ENCODE results near the gene INPP4B.
"Not testable (repeated sequence)": the region's sequence is repeated elsewhere in the genome, so short reads cannot be mapped to it uniquely, and the experiment has no call there.

The INPP4B gene

GRCh38 chr4:142548491-142548890 lies 297.6 kb downstream of the INPP4B start:
- no peak for DNase-seq (ENCODE audit: low read depth in 2 of 2)

GRCh38 chr4:142547974-142548373 lies 298.1 kb downstream of the INPP4B start:
- DNase-seq (ENCODE audit: low read depth in 2 of 2): no peak

GRCh38 chr4:142544594-142544993 lies 301.5 kb downstream of the INPP4B start:
- DNase-seq (ENCODE audit: low read depth in 2 of 2): no peak

- no peak for DNase-seq (ENCODE audit: low read depth in 2 of 2)
Measured at GRCh38 chr4:142544039-142544438, 302.1 kb downstream of the INPP4B start.

- no peak for DNase-seq (ENCODE audit: low read depth in 2 of 2)
Measured at GRCh38 chr4:142540483-142540804, 305.7 kb downstream of the INPP4B start.

GRCh38 chr4:142539796-142540482 lies 306.2 kb downstream of the INPP4B start:
- DNase-seq (ENCODE audit: low read depth in 2 of 2): no peak

- DNase-seq (ENCODE audit: low read depth in 2 of 2): no peak
Measured at GRCh38 chr4:142535009-142535408, 311.1 kb downstream of the INPP4B start.

GRCh38 chr4:142532054-142532453 lies 314.0 kb downstream of the INPP4B start:
- no peak for DNase-seq (ENCODE audit: low read depth in 2 of 2)

- DNase-seq (ENCODE audit: low read depth in 2 of 2): no peak
Measured at GRCh38 chr4:142530728-142531127, 315.4 kb downstream of the INPP4B start.

- DNase-seq (ENCODE audit: low read depth in 2 of 2): no peak
Measured at GRCh38 chr4:142528433-142528832, 317.7 kb downstream of the INPP4B start.

- DNase-seq (ENCODE audit: low read depth in 2 of 2): no peak
Measured at GRCh38 chr4:142523111-142523510, 323.0 kb downstream of the INPP4B start.

GRCh38 chr4:142519342-142519741 lies 326.8 kb downstream of the INPP4B start:
- DNase-seq (ENCODE audit: low read depth in 2 of 2): no peak

- DNase-seq (ENCODE audit: low read depth in 2 of 2): no peak
Measured at GRCh38 chr4:142516686-142517526, 329.2 kb downstream of the INPP4B start.

- no peak for DNase-seq (ENCODE audit: low read depth in 2 of 2)
Measured at GRCh38 chr4:142512161-142512560, 333.9 kb downstream of the INPP4B start.

- no peak for DNase-seq (ENCODE audit: low read depth in 2 of 2)
Measured at GRCh38 chr4:142509881-142510280, 336.2 kb downstream of the INPP4B start.

GRCh38 chr4:142509381-142509780 lies 336.7 kb downstream of the INPP4B start:
- DNase-seq (ENCODE audit: low read depth in 2 of 2): not testable (repeated sequence)

GRCh38 chr4:142500966-142501365 lies 345.1 kb downstream of the INPP4B start:
- no peak for DNase-seq (ENCODE audit: low read depth in 2 of 2)

- no peak for DNase-seq (ENCODE audit: low read depth in 2 of 2)
Measured at GRCh38 chr4:142497606-142498005, 348.5 kb downstream of the INPP4B start.

- DNase-seq (ENCODE audit: low read depth in 2 of 2): no peak
Measured at GRCh38 chr4:142493255-142494110, 352.6 kb downstream of the INPP4B start.

- no peak for DNase-seq (ENCODE audit: low read depth in 2 of 2)
Measured at GRCh38 chr4:142485452-142485851, 360.6 kb downstream of the INPP4B start.

GRCh38 chr4:142480244-142480643 lies 365.9 kb downstream of the INPP4B start:
- DNase-seq (ENCODE audit: low read depth in 2 of 2): no peak

- DNase-seq (ENCODE audit: low read depth in 2 of 2): no peak
Measured at GRCh38 chr4:142475663-142476062, 370.4 kb downstream of the INPP4B start.

Data from activated CD4-positive, alpha-beta T cell treated with anti-CD3 and anti-CD28 coated beads for 24 hours (primary cell).